ENCODE measurements around the gene CPTP.
A peak's percentile ranks its signal among the peaks of the same experiment; 100 is the strongest.

The CPTP gene

GRCh38 chr1:1358433-1359271, 34.0 kb downstream of the CPTP start, which contains the start of gene MXRA8:
MXRA8 (minus strand) TSS chr1:1358555; CDS start chr1:1358504, 51 bp downstream.
- no peaks in the 10 kb centered on the region for H3K9me3 ChIP-seq (ENCODE audit: severe bottlenecking)
- H3K4me3 ChIP-seq (ENCODE audit: low read depth, low read length) = peak within 1 kb of the TSS; percentile 86
- H3K36me3 ChIP-seq = peaks cover 15% of the 10 kb centered on the region
- H3K27ac ChIP-seq = peak within 1 kb of the TSS; percentile 95
- peak; percentile 97 for DNase-seq
- TF ChIP-seq CTCF (IDR thresholded peaks at IDR 0.05; ENCODE audit: low read depth, low read length) = no peak
- H3K27me3 ChIP-seq (ENCODE audit: insufficient read depth, low read depth, severe bottlenecking) = no peaks in the 10 kb centered on the region

GRCh38 chr1:1359308-1359663, 34.7 kb downstream of the CPTP start:
- Histone ChIP-seq H3K9me3 (ENCODE audit: severe bottlenecking) (no peaks in the 10 kb centered on the region), H3K27me3 (ENCODE audit: insufficient read depth, low read depth, severe bottlenecking) (no peaks in the 10 kb centered on the region), H3K27ac (peak overlapping the region; percentile 95), H3K36me3 (peaks cover 9% of the 10 kb centered on the region), H3K4me3 (ENCODE audit: low read depth, low read length) (no peak overlapping the region)
- no peak for DNase-seq
- TF ChIP-seq CTCF (IDR thresholded peaks at IDR 0.05; ENCODE audit: low read depth, low read length) = no peak

GRCh38 chr1:1359664-1360468, 35.3 kb downstream of the CPTP start:
- H3K27me3 ChIP-seq (ENCODE audit: insufficient read depth, low read depth, severe bottlenecking) = no peaks in the 10 kb centered on the region
- TF ChIP-seq CTCF (IDR thresholded peaks at IDR 0.05; ENCODE audit: low read depth, low read length) = no peak
- DNase-seq = peak; percentile 51
- H3K36me3 ChIP-seq = peaks cover 3% of the 10 kb centered on the region
- H3K27ac ChIP-seq = peak overlapping the region; percentile 95
- H3K4me3 ChIP-seq (ENCODE audit: low read depth, low read length) = no peak overlapping the region
- no peaks in the 10 kb centered on the region for H3K9me3 ChIP-seq (ENCODE audit: severe bottlenecking)

- Histone ChIP-seq H3K9me3 (ENCODE audit: severe bottlenecking) (no peaks in the 10 kb centered on the region), H3K36me3 (peaks cover 3% of the 10 kb centered on the region; the same call in 1 of the 2 replicates), H3K4me3 (ENCODE audit: low read depth, low read length) (no peak overlapping the region), H3K27ac (peak overlapping the region; percentile 95), H3K27me3 (ENCODE audit: insufficient read depth, low read depth, severe bottlenecking) (no peaks in the 10 kb centered on the region)
- peak; percentile 47 for DNase-seq
- TF ChIP-seq CTCF (IDR thresholded peaks at IDR 0.05; ENCODE audit: low read depth, low read length) = no peak
Observed at GRCh38 chr1:1360506-1361169, 36.0 kb downstream of the CPTP start.

GRCh38 chr1:1361233-1361981, 36.8 kb downstream of the CPTP start:
- no peak for DNase-seq
- Histone ChIP-seq H3K4me3 (ENCODE audit: low read depth, low read length) (no peak overlapping the region), H3K27me3 (ENCODE audit: insufficient read depth, low read depth, severe bottlenecking) (no peaks in the 10 kb centered on the region), H3K36me3 (peaks cover 3% of the 10 kb centered on the region; the same call in 1 of the 2 replicates), H3K9me3 (ENCODE audit: severe bottlenecking) (peaks cover 7% of the 10 kb centered on the region), H3K27ac (peak overlapping the region; percentile 14; the same call in 1 of the 2 replicates)
- no peak for TF ChIP-seq CTCF (IDR thresholded peaks at IDR 0.05; ENCODE audit: low read depth, low read length)
